GM23338 (cell line): Measurements from ENCODE around the gene DGLUCY. TPM values are rescaled to one million over a fixed set of nuclear protein-coding genes. Genes with fewer than 3 reads are reported as not detected.

Experiments used
- ATAC-seq: fragments of 200-7000 bp; cut with Tn5 transposase; 3 replicates; pipeline ENCODE4 v1.9.1; 2020
- DNase-seq: peaks from one replicate; pipeline ENCODE4 v3.0.0-alpha.2; 2015; ENCODE audit warnings: low spot score
- H2AFZ ChIP-seq: fragments of 200-600 bp; sonication (generic); 2 replicates; pipeline ENCODE4 v1.8.0; 2016; ENCODE audit warnings: antibody characterized with exemption, mild to moderate bottlenecking, moderate library complexity
- H3F3A ChIP-seq: fragments of 200-600 bp; sonication (generic); replicated peaks from 2 replicates; pipeline ENCODE4 v1.8.0; 2017; ENCODE audit warnings: antibody characterized with exemption, mixed run types, low read depth
- H3K27ac ChIP-seq: fragments of 200-600 bp; sonication (generic); 2 replicates; pipeline ENCODE4 v1.6.1; 2016; ENCODE audit warnings: low read depth
- H3K27me3 ChIP-seq: fragments of 200-600 bp; sonication (generic); 2 replicates; pipeline ENCODE4 v1.8.0; 2016; ENCODE audit warnings: mild to moderate bottlenecking, mixed run types, moderate library complexity; ENCODE audit not compliant: insufficient read depth
- H3K36me3 ChIP-seq: fragments of 200-600 bp; sonication (generic); 2 replicates; pipeline ENCODE4 v1.8.0; 2016; ENCODE audit warnings: mild to moderate bottlenecking; ENCODE audit not compliant: insufficient read depth
- H3K4me1 ChIP-seq: fragments of 200-600 bp; sonication (generic); 2 replicates; pipeline ENCODE4 v1.8.0; 2016; ENCODE audit warnings: mild to moderate bottlenecking, moderate library complexity; ENCODE audit not compliant: insufficient read depth
- H3K4me2 ChIP-seq: fragments of 200-600 bp; sonication (generic); 2 replicates; pipeline ENCODE4 v1.7.1; 2017; ENCODE audit warnings: mixed run types
- H3K4me3 ChIP-seq: fragments of 200-600 bp; sonication (generic); 2 replicates; pipeline ENCODE4 v1.6.1; 2016; ENCODE audit warnings: mixed run types
- H3K79me2 ChIP-seq: fragments of 200-600 bp; sonication (generic); replicated peaks from 2 replicates; pipeline ENCODE4 v1.8.0; 2017; ENCODE audit warnings: mild to moderate bottlenecking; ENCODE audit not compliant: insufficient read depth
- H3K9me2 ChIP-seq: fragments of 200-600 bp; sonication (generic); 2 replicates; pipeline ENCODE4 v1.8.0; 2017; ENCODE audit not compliant: insufficient read depth
- H4K20me1 ChIP-seq: fragments of 200-600 bp; sonication (generic); replicated peaks from 2 replicates; pipeline ENCODE4 v1.8.0; 2017; ENCODE audit warnings: mild to moderate bottlenecking; ENCODE audit not compliant: insufficient read depth
- H3K27ac Mint-ChIP-seq: 2 replicates; pipeline ENCODE4 v1.8.0; 2020; ENCODE audit warnings: inconsistent platforms, mild to moderate bottlenecking, moderate library complexity, mixed read lengths
- H3K27me3 Mint-ChIP-seq: 3 replicates; pipeline ENCODE4 v1.8.0; 2022; ENCODE audit warnings: low read depth, mild to moderate bottlenecking, moderate library complexity, mixed read lengths, inconsistent platforms; ENCODE audit not compliant: insufficient read depth, poor library complexity
- H3K36me3 Mint-ChIP-seq: 3 replicates; pipeline ENCODE4 v1.8.0; 2021; ENCODE audit warnings: low read depth, mild to moderate bottlenecking, inconsistent platforms, moderate library complexity, mixed read lengths
- H3K4me1 Mint-ChIP-seq: 3 replicates; pipeline ENCODE4 v1.8.0; 2020; ENCODE audit warnings: mild to moderate bottlenecking, inconsistent platforms, mixed read lengths
- H3K4me3 Mint-ChIP-seq: 3 replicates; pipeline ENCODE4 v1.8.0; 2021; ENCODE audit warnings: moderate library complexity, mild to moderate bottlenecking, inconsistent platforms, mixed read lengths
- H3K9me3 Mint-ChIP-seq: 3 replicates; pipeline ENCODE4 v1.8.0; 2020; ENCODE audit warnings: moderate library complexity, mild to moderate bottlenecking, inconsistent platforms, mixed read lengths
- CREB1 ChIP-seq: fragments of 250-450 bp; sonication (Bioruptor Pico); IDR thresholded peaks from 2 replicates; pipeline ENCODE4 v1.5.0; 2020; ENCODE audit warnings: low read depth, mild to moderate bottlenecking, moderate library complexity
- CTCF ChIP-seq, 2 experiments: fragments of 200-600 bp in 1 of 2; sonication (generic) in 1 of 2; conservative IDR thresholded peaks; 2 replicates each; pipeline versions ENCODE4 v1.5.1 to v1.6.1; 2016 to 2017; ENCODE audit warnings: antibody characterized with exemption in 2 of 2, low read depth in 2 of 2, mild to moderate bottlenecking in 2 of 2, moderate library complexity in 1 of 2
- ETS1 ChIP-seq: IDR thresholded peaks from 2 replicates; pipeline ENCODE4 v1.6.1; 2016; ENCODE audit warnings: antibody characterized with exemption
- EZH2 ChIP-seq: fragments of 200-600 bp; sonication (generic); IDR thresholded peaks from one replicate; pipeline ENCODE4 v1.8.0; 2017; ENCODE audit warnings: antibody characterized with exemption, mild to moderate bottlenecking, low read depth; ENCODE audit not compliant: unreplicated experiment
- EZH2phosphoT487 ChIP-seq: fragments of 200-600 bp; sonication (generic); IDR thresholded peaks from one replicate; pipeline ENCODE4 v1.8.1; 2018; ENCODE audit warnings: antibody characterized with exemption; ENCODE audit not compliant: unreplicated experiment
- JUNB ChIP-seq: IDR thresholded peaks from one replicate; pipeline ENCODE4 v1.6.1; 2016; ENCODE audit warnings: antibody characterized with exemption; ENCODE audit not compliant: unreplicated experiment
- NANOG ChIP-seq: IDR thresholded peaks from 2 replicates; pipeline ENCODE4 v1.6.1; 2016; ENCODE audit warnings: antibody characterized with exemption, borderline replicate concordance
- POLR2AphosphoS5 ChIP-seq: IDR thresholded peaks from 2 replicates; pipeline ENCODE4 v1.6.1; 2016; ENCODE audit warnings: antibody characterized with exemption, low read depth
- ZNF114 ChIP-seq: fragments of 250-450 bp; sonication (Bioruptor Pico); IDR thresholded peaks from 2 replicates; pipeline ENCODE4 v1.5.0; 2020; ENCODE audit warnings: mild to moderate bottlenecking, moderate library complexity
- ZNF331 ChIP-seq: fragments of 250-450 bp; sonication (Bioruptor Pico); IDR thresholded peaks from 2 replicates; pipeline ENCODE4 v1.5.0; 2020; ENCODE audit warnings: low read depth, mild to moderate bottlenecking, moderate library complexity
- polyA plus RNA-seq: library from polyadenylated mRNA; unstranded; fragments of >200 nt; fragmentation: Nextera tagmentation; extraction: Ambion mirVana; gene quantifications from 2 replicates; pipeline ENCODE4 v1.2.1, GENCODE V29; 2016
- total RNA-seq: library from RNA; depleted of rRNA; stranded (reverse); fragments of >200 nt; shearing (Covaris generic); gene quantifications from 2 replicates; pipeline ENCODE4 v1.2.3, GENCODE V29; 2014
- TF ChIP-seq, protein P1 (sequence below): IDR thresholded peaks from one replicate; pipeline ENCODE4 v1.6.1; 2018; ENCODE audit warnings: antibody characterized with exemption; ENCODE audit not compliant: unreplicated experiment

The DGLUCY gene
- total and polyA plus RNA-seq, 2 experiments from 2014 or later: 14.6 to 31.6 TPM

- TF ChIP-seq CTCF (conservative IDR thresholded peaks at IDR 0.05; ENCODE audit: low read depth in 2 of 2) (no peak), NANOG (no peak), EZH2phosphoT487 (no peak)
These were observed 73.4 kb downstream of the DGLUCY start (continued) for GRCh38 chr14:91187271-91187670.

GRCh38 chr14:91190853-91191252 is 77.0 kb downstream of the DGLUCY start:
- Histone ChIP-seq H2AFZ (no peak overlapping the region), H3K4me2 (no peak overlapping the region), H3K36me3 (no peaks in the 10 kb centered on the region), H3K4me3 (no peak overlapping the region), H3F3A (no peaks in the 10 kb centered on the region), H3K4me1 (no peaks in the 10 kb centered on the region), H3K79me2 (no peaks in the 10 kb centered on the region), H3K27me3 (no peaks in the 10 kb centered on the region), H3K27ac (no peak overlapping the region), H4K20me1 (no peaks in the 10 kb centered on the region), H3K9me2 (no peaks in the 10 kb centered on the region)
- Mint-ChIP-seq H3K36me3 (peaks cover 17% of the 10 kb centered on the region), H3K4me3 (no peak overlapping the region), H3K4me1 (no peaks in the 10 kb centered on the region), H3K27me3 (peaks cover 8% of the 10 kb centered on the region), H3K27ac (peak overlapping the region; percentile 32; the same call in 1 of the 2 replicates), H3K9me3 (no peaks in the 10 kb centered on the region)
- DNase-seq (no peak), ATAC-seq (no peak)
- TF ChIP-seq NANOG: no peak
- no peak for TF ChIP-seq JUNB
- no peak for TF ChIP-seq ZNF331
- no peak for TF ChIP-seq EZH2
- no peak for TF ChIP-seq ETS1
- TF ChIP-seq ZNF114 (CRISPR knock-in tag): no peak
- no peak for TF ChIP-seq POLR2AphosphoS5
- TF ChIP-seq CTCF (conservative IDR thresholded peaks at IDR 0.05; ENCODE audit: low read depth in 2 of 2): no peak
- TF ChIP-seq EZH2phosphoT487: no peak
- no peak for TF ChIP-seq CREB1 (CRISPR knock-in tag)
- TF ChIP-seq, protein P1, sequence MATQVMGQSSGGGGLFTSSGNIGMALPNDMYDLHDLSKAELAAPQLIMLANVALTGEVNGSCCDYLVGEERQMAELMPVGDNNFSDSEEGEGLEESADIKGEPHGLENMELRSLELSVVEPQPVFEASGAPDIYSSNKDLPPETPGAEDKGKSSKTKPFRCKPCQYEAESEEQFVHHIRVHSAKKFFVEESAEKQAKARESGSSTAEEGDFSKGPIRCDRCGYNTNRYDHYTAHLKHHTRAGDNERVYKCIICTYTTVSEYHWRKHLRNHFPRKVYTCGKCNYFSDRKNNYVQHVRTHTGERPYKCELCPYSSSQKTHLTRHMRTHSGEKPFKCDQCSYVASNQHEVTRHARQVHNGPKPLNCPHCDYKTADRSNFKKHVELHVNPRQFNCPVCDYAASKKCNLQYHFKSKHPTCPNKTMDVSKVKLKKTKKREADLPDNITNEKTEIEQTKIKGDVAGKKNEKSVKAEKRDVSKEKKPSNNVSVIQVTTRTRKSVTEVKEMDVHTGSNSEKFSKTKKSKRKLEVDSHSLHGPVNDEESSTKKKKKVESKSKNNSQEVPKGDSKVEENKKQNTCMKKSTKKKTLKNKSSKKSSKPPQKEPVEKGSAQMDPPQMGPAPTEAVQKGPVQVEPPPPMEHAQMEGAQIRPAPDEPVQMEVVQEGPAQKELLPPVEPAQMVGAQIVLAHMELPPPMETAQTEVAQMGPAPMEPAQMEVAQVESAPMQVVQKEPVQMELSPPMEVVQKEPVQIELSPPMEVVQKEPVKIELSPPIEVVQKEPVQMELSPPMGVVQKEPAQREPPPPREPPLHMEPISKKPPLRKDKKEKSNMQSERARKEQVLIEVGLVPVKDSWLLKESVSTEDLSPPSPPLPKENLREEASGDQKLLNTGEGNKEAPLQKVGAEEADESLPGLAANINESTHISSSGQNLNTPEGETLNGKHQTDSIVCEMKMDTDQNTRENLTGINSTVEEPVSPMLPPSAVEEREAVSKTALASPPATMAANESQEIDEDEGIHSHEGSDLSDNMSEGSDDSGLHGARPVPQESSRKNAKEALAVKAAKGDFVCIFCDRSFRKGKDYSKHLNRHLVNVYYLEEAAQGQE: no peak
